Measurements from ENCODE around the gene ATM.

ATM gene

DNA sequence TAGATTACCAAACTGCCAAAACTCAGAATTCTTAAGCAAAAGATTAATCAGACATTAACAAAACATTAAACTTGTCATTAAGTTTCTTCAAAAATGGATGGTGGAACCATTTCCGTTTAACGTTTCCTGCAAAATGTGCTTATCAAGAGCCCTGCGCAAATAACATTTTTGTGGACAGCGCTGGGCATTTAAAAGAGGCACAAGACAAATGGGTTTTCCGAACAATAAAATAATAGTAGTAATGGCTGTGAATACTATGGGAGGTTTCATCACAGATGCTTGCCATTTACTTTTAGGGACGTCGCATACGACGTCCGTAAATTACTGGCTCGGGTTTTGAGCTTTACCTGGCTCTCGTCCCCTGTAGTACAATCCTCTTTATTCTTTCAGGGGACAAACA, 1.5 kb upstream of the ATM start:
- H3K36me3 ChIP-seq (ENCODE audit: insufficient read depth, low read length) = peaks cover 38% of the 10 kb centered on the region
- H3K27ac ChIP-seq (ENCODE audit: low read length) = peak overlapping the region; percentile 93
- peak overlapping the region; percentile 90 for H3K9ac ChIP-seq (ENCODE audit: low read depth, low read length)
- H3K27me3 ChIP-seq (ENCODE audit: insufficient read depth, low read length, poor library complexity) = no peaks in the 10 kb centered on the region
- no peak for TF ChIP-seq CTCF (IDR thresholded peaks at IDR 0.05; ENCODE audit: borderline replicate concordance, extremely low read depth, low read length, poor library complexity, severe bottlenecking)
- TF ChIP-seq EZH2 (IDR thresholded peaks at IDR 0.05; ENCODE audit: borderline replicate concordance, low read depth, low read length, severe bottlenecking) = no peak
- peak overlapping the region; percentile 79 to 82 for H3K4me3 ChIP-seq (ENCODE audit: low read depth in 1 of 2, low read length in 2 of 2)
- no peaks in the 10 kb centered on the region for H3K9me3 ChIP-seq (ENCODE audit: insufficient read depth, low read length, severe bottlenecking)
- peaks cover 63% of the 10 kb centered on the region for H3K4me1 ChIP-seq (ENCODE audit: insufficient read depth, low read length)
- no peak for ATAC-seq (ENCODE audit: insufficient read depth, low read depth)
- H3K4me2 ChIP-seq (ENCODE audit: insufficient read depth, low read length) = peak overlapping the region; percentile 69
- DNase-seq = no peak
- H3K79me2 ChIP-seq (ENCODE audit: insufficient read depth, low read length) = peaks cover 96% of the 10 kb centered on the region
- peak overlapping the region; percentile 10; the same call in 1 of the 2 replicates for H2AFZ ChIP-seq (ENCODE audit: low read depth, low read length)
- peaks cover 27% of the 10 kb centered on the region for H4K20me1 ChIP-seq (ENCODE audit: insufficient read depth, low read length)

- H3K4me2 ChIP-seq (ENCODE audit: insufficient read depth, low read length) = peak overlapping the region; percentile 69
- ATAC-seq (ENCODE audit: insufficient read depth, low read depth) = no peak
- peaks cover 96% of the 10 kb centered on the region for H3K79me2 ChIP-seq (ENCODE audit: insufficient read depth, low read length)
- TF ChIP-seq EZH2 (IDR thresholded peaks at IDR 0.05; ENCODE audit: borderline replicate concordance, low read depth, low read length, severe bottlenecking) (no peak), CTCF (IDR thresholded peaks at IDR 0.05; ENCODE audit: borderline replicate concordance, extremely low read depth, low read length, poor library complexity, severe bottlenecking) (no peak)
- H3K27me3 ChIP-seq (ENCODE audit: insufficient read depth, low read length, poor library complexity) = no peaks in the 10 kb centered on the region
- peak overlapping the region; percentile 79 to 82 for H3K4me3 ChIP-seq (ENCODE audit: low read depth in 1 of 2, low read length in 2 of 2)
- H3K9me3 ChIP-seq (ENCODE audit: insufficient read depth, low read length, severe bottlenecking) = no peaks in the 10 kb centered on the region
- peak overlapping the region; percentile 93 for H3K27ac ChIP-seq (ENCODE audit: low read length)
- peaks cover 31% of the 10 kb centered on the region for H3K36me3 ChIP-seq (ENCODE audit: insufficient read depth, low read length)
- H3K9ac ChIP-seq (ENCODE audit: low read depth, low read length) = peak overlapping the region; percentile 90
- H2AFZ ChIP-seq (ENCODE audit: low read depth, low read length) = peak overlapping the region; percentile 89
- DNase-seq = peak; percentile 44
- H3K4me1 ChIP-seq (ENCODE audit: insufficient read depth, low read length) = peaks cover 63% of the 10 kb centered on the region
- peaks cover 21% of the 10 kb centered on the region for H4K20me1 ChIP-seq (ENCODE audit: insufficient read depth, low read length)
Observed at GRCh38 chr11:108221911-108222573, 825 bp upstream of the ATM start.

GRCh38 chr11:108223348-108224149, 682 bp downstream of the ATM start:
- Histone ChIP-seq H2AFZ (ENCODE audit: low read depth, low read length) (peak overlapping the region; percentile 87), H3K79me2 (ENCODE audit: insufficient read depth, low read length) (peaks cover 96% of the 10 kb centered on the region), H4K20me1 (ENCODE audit: insufficient read depth, low read length) (peaks cover 18% of the 10 kb centered on the region), H3K27ac (ENCODE audit: low read length) (peak overlapping the region; percentile 96), H3K4me3 (ENCODE audit: low read depth in 1 of 2, low read length in 2 of 2) (peak overlapping the region; percentile 64 to 82), H3K4me1 (ENCODE audit: insufficient read depth, low read length) (peaks cover 60% of the 10 kb centered on the region), H3K27me3 (ENCODE audit: insufficient read depth, low read length, poor library complexity) (no peaks in the 10 kb centered on the region), H3K36me3 (ENCODE audit: insufficient read depth, low read length) (peaks cover 34% of the 10 kb centered on the region), H3K9ac (ENCODE audit: low read depth, low read length) (peak overlapping the region; percentile 90), H3K9me3 (ENCODE audit: insufficient read depth, low read length, severe bottlenecking) (no peaks in the 10 kb centered on the region), H3K4me2 (ENCODE audit: insufficient read depth, low read length) (peak overlapping the region; percentile 77)
- DNase-seq = peak; percentile 36
- TF ChIP-seq EZH2 (IDR thresholded peaks at IDR 0.05; ENCODE audit: borderline replicate concordance, low read depth, low read length, severe bottlenecking) (no peak), CTCF (IDR thresholded peaks at IDR 0.05; ENCODE audit: borderline replicate concordance, extremely low read depth, low read length, poor library complexity, severe bottlenecking) (no peak)
- ATAC-seq (ENCODE audit: insufficient read depth, low read depth) = peak; percentile 11; the same call in 2 of the 3 replicates

All from DND-41 (cell line).